Fibroblast of lung (primary cell): ENCODE data around the gene LRRC8D.

Experiments
- EZH2 ChIP-seq: IDR thresholded peaks from 2 replicates; pipeline ENCODE4 v1.5.1; 2012; ENCODE audit warnings: low read length, control low read depth, mild to moderate bottlenecking; ENCODE audit errors: missing control alignments
- TF ChIP-seq, protein P1 (sequence below), 2 donors: IDR thresholded peaks in 1 of 2; conservative IDR thresholded peaks in 1 of 2; 1 replicate in 1 of 2; 2 replicates in 1 of 2; pipeline ENCODE4 v1.5.1; 2011 to 2012; ENCODE audit warnings: low read length in 2 of 2, control low read depth in 1 of 2, inconsistent platforms in 1 of 2, low read depth in 1 of 2, mild to moderate bottlenecking in 1 of 2

DNA sequence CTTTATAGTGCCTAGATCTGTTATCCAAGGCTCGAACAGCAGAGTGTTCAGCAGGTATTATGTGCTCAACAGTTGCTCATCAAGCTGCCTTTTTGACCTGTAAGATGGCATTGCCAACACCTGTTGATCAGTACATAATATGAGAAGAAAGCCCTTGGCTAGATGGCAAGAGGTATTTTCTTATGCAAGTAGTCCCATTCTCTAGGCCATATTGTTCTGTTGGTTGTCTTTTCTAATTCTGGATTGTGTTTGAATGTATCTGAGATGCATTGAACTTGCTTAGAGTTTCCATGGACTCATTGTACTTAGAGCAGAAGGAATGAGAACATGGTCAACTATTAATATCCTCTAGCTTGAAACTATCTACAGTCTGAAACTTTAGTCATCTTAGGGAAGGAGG is 57.4 kb downstream of the LRRC8D start:
- no peak for TF ChIP-seq EZH2
- TF ChIP-seq, protein P1, sequence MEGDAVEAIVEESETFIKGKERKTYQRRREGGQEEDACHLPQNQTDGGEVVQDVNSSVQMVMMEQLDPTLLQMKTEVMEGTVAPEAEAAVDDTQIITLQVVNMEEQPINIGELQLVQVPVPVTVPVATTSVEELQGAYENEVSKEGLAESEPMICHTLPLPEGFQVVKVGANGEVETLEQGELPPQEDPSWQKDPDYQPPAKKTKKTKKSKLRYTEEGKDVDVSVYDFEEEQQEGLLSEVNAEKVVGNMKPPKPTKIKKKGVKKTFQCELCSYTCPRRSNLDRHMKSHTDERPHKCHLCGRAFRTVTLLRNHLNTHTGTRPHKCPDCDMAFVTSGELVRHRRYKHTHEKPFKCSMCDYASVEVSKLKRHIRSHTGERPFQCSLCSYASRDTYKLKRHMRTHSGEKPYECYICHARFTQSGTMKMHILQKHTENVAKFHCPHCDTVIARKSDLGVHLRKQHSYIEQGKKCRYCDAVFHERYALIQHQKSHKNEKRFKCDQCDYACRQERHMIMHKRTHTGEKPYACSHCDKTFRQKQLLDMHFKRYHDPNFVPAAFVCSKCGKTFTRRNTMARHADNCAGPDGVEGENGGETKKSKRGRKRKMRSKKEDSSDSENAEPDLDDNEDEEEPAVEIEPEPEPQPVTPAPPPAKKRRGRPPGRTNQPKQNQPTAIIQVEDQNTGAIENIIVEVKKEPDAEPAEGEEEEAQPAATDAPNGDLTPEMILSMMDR (conservative IDR thresholded peaks at IDR 0.05 in 1 of 2, IDR thresholded peaks at IDR 0.05 in 1 of 2; ENCODE audit: low read depth in 1 of 2, low read length in 2 of 2) = no peak
